ENCODE measurements around the gene PNMT. TPM values are rescaled to one million over a fixed set of nuclear protein-coding genes. Genes with fewer than 3 reads are reported as not detected.
"Not testable (repeated sequence)": the region's sequence is repeated elsewhere in the genome, so short reads cannot be mapped to it uniquely, and the experiment has no call there.

PNMT gene
- total and polyA plus RNA-seq, 2 donors, result 0.38 to 2.9 TPM

DNA sequence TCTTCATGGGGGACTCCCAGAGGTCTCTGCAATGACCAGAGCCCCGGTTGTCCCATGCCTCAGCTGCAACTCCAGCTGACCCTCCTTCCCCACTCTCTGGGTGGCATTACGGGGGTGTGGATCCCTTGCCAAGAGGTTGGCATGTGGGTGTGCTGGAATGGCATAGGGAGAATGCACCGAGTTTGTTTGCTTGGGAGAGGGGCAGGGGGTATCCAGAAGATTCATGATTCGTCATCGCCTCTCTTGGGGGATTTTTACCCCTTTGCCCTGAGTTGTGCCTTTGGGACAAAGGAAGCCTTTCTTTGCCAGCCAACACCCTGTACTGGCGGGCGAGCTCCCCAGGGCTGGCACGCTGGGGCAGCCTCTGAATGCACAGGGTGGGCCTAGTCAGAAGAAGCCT lies 38.1 kb downstream of the PNMT start:
- H3K4me1 ChIP-seq (ENCODE audit: control insufficient read depth in 2 of 2, insufficient read depth in 2 of 2, low read length in 2 of 2), result peaks cover 6 to 21% of the 10 kb centered on the region in 2 donors
- no peaks in the 10 kb centered on the region for H3K9me3 ChIP-seq (ENCODE audit: control insufficient read depth in 2 of 2, insufficient read depth in 1 of 2, low read length in 1 of 2)
- no peak for DNase-seq (ENCODE audit: low read depth in 6 of 9, low spot score in 9 of 9)
- no peak overlapping the region for H3K4me3 ChIP-seq (ENCODE audit: low read length in 2 of 2)
- no peak overlapping the region for H3K27ac ChIP-seq (ENCODE audit: low read depth in 1 of 2, low read length in 1 of 2)
- WGBS, result 96% methylated on average over 8 of the region's 8 CpGs
- H3K27me3 ChIP-seq (ENCODE audit: control insufficient read depth in 2 of 2, insufficient read depth in 1 of 2, low read length in 1 of 2), result peaks cover 3 to 17% of the 10 kb centered on the region in 2 donors
- H3K36me3 ChIP-seq (ENCODE audit: control insufficient read depth in 2 of 2, insufficient read depth in 2 of 2, low read length in 1 of 2), result no peaks in the 10 kb centered on the region

GRCh38 chr17:39706921-39707337 lies 38.7 kb downstream of the PNMT start:
- DNase-seq (ENCODE audit: low read depth in 6 of 9, low spot score in 9 of 9), result peak in 1 of 9 donors; percentile 23
- Histone ChIP-seq H3K36me3 (ENCODE audit: control insufficient read depth in 2 of 2, insufficient read depth in 2 of 2, low read length in 1 of 2) (no peaks in the 10 kb centered on the region), H3K4me3 (ENCODE audit: low read length in 2 of 2) (no peak overlapping the region), H3K4me1 (ENCODE audit: control insufficient read depth in 2 of 2, insufficient read depth in 2 of 2, low read length in 2 of 2) (peaks cover 6 to 21% of the 10 kb centered on the region in 2 donors), H3K9me3 (ENCODE audit: control insufficient read depth in 2 of 2, insufficient read depth in 1 of 2, low read length in 1 of 2) (no peaks in the 10 kb centered on the region), H3K27ac (ENCODE audit: low read depth in 1 of 2, low read length in 1 of 2) (no peak overlapping the region), H3K27me3 (ENCODE audit: control insufficient read depth in 2 of 2, insufficient read depth in 1 of 2, low read length in 1 of 2) (peaks cover 0 to 11% of the 10 kb centered on the region in 2 donors)
- WGBS, result 71% methylated on average over 7 of the region's 7 CpGs

DNA sequence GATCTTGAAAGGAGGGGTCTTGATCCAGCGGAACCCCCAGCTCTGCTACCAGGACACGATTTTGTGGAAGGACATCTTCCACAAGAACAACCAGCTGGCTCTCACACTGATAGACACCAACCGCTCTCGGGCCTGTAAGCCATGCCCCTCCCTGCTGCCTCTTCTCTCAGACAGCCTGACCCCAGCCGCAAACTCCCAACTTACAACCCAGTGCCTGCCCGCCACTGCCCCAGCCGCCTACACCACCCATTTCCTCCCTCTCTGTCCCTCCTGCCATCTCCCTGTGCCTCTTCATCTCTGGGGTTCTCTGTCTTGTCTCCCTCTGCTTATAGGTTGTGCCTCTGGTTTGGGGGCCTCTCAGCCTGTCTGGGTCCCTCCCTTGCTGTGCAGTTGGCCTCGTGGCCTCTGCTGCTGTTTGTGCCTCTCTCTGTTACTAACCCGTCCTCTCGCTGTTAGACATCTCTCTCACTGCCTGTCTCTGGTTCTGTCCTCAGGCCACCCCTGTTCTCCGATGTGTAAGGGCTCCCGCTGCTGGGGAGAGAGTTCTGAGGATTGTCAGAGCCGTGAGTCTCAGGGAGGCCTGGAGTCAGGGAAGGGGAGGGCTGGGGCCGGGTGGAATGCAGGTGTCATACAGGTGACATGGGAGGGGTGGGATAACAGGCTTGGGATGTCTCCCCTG lies 41.2 kb downstream of the PNMT start:
- DNase-seq (ENCODE audit: low read depth in 6 of 9, low spot score in 9 of 9), result no peak
- Histone ChIP-seq H3K9me3 (ENCODE audit: control insufficient read depth in 2 of 2, insufficient read depth in 1 of 2, low read length in 1 of 2) (no peaks in the 10 kb centered on the region), H3K27ac (ENCODE audit: low read depth in 1 of 2, low read length in 1 of 2) (no peak overlapping the region), H3K36me3 (ENCODE audit: control insufficient read depth in 2 of 2, insufficient read depth in 2 of 2, low read length in 1 of 2) (no peaks in the 10 kb centered on the region), H3K27me3 (ENCODE audit: control insufficient read depth in 2 of 2, insufficient read depth in 1 of 2, low read length in 1 of 2) (no peaks in the 10 kb centered on the region), H3K4me1 (ENCODE audit: control insufficient read depth in 2 of 2, insufficient read depth in 2 of 2, low read length in 2 of 2) (peaks cover 6 to 19% of the 10 kb centered on the region in 2 donors), H3K4me3 (ENCODE audit: low read length in 2 of 2) (no peak overlapping the region)
- 98% methylated on average over 14 of the region's 14 CpGs for WGBS

DNA sequence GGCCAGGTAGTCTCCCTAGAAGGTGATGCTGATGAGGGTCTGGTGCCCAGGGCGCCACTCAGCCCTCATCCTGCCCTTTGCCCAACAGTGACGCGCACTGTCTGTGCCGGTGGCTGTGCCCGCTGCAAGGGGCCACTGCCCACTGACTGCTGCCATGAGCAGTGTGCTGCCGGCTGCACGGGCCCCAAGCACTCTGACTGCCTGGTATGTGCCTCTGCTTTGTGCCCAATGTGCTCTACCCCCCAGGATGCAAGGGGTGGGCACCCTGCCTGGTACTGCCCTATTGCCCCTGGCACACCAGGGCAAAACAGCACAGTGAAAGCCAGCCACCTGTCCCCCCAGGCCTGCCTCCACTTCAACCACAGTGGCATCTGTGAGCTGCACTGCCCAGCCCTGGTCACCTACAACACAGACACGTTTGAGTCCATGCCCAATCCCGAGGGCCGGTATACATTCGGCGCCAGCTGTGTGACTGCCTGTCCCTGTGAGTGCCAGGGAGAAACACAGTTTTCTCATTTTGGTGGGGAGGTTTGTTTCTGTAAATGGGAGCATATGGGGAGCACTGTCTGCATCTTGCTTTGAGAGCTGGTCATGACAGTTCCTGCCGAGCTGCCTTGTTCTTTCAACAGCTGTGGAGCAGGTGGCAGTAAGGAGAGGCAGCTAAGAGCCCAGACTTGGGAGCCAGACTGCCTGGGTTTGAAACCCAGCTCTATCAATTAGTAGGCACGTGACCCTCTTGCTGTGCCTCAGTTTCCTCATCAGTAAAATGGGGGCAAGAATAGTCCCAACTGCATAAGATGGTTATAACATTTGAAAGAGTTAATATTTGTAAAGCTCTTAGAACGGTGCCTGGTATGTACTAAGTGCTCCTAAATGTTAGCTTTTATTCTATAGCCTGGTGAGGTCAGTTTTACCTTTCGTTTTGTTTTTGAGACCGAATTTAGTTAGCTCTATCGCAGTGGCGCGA lies 42.0 kb downstream of the PNMT start:
- Histone ChIP-seq H3K27me3 (ENCODE audit: control insufficient read depth in 2 of 2, insufficient read depth in 1 of 2, low read length in 1 of 2) (no peaks in the 10 kb centered on the region), H3K27ac (ENCODE audit: low read depth in 1 of 2, low read length in 1 of 2) (no peak overlapping the region), H3K4me3 (ENCODE audit: low read length in 2 of 2) (no peak overlapping the region), H3K4me1 (ENCODE audit: control insufficient read depth in 2 of 2, insufficient read depth in 2 of 2, low read length in 2 of 2) (peaks cover 6 to 19% of the 10 kb centered on the region in 2 donors), H3K36me3 (ENCODE audit: control insufficient read depth in 2 of 2, insufficient read depth in 2 of 2, low read length in 1 of 2) (no peaks in the 10 kb centered on the region), H3K9me3 (ENCODE audit: control insufficient read depth in 2 of 2, insufficient read depth in 1 of 2, low read length in 1 of 2) (no peaks in the 10 kb centered on the region)
- 96% methylated on average over 20 of the region's 20 CpGs for WGBS
- DNase-seq (ENCODE audit: low read depth in 6 of 9, low spot score in 9 of 9), result peak in 2 of 9 donors; percentile 25 to 35

DNA sequence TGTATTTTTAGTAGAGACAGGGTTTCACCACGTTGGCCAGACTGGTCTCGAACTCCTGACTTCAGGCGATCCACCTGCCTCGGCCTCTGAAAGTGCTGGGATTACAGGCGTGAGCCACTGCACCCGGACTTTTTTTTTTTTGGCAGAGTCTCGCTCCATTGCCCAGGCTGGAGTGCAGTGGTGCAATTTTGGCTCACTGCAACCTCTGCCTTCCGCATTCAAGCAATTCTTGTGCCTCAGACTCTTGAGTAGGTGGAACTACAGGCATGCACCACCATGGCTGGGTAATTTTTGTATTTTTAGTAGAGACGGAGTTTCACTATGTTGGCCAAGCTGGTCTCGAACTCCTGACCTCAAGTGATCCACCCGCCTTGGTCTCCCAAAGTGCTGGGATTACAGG lies 42.8 kb downstream of the PNMT start:
- H3K27me3 ChIP-seq (ENCODE audit: control insufficient read depth in 2 of 2, insufficient read depth in 1 of 2, low read length in 1 of 2); H3K36me3 ChIP-seq (ENCODE audit: control insufficient read depth in 2 of 2, insufficient read depth in 2 of 2, low read length in 1 of 2); H3K4me3 ChIP-seq (ENCODE audit: low read length in 2 of 2); H3K27ac ChIP-seq (ENCODE audit: low read depth in 1 of 2, low read length in 1 of 2); H3K9me3 ChIP-seq (ENCODE audit: control insufficient read depth in 2 of 2, insufficient read depth in 1 of 2, low read length in 1 of 2); DNase-seq (ENCODE audit: low read depth in 6 of 9, low spot score in 9 of 9): not testable (repeated sequence)
- WGBS, result 95% methylated on average over 11 of the region's 11 CpGs
- peaks cover 6 to 19% of the 10 kb centered on the region in 2 donors for H3K4me1 ChIP-seq (ENCODE audit: control insufficient read depth in 2 of 2, insufficient read depth in 2 of 2, low read length in 2 of 2)

DNA sequence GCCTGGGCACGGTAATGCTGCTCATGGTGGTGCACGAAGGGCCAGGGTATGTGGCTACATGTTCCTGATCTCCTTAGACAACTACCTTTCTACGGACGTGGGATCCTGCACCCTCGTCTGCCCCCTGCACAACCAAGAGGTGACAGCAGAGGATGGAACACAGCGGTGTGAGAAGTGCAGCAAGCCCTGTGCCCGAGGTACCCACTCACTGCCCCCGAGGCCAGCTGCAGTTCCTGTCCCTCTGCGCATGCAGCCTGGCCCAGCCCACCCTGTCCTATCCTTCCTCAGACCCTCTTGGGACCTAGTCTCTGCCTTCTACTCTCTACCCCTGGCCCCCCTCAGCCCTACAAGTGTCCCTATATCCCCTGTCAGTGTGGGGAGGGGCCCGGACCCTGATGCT lies 43.6 kb downstream of the PNMT start:
- 97% methylated on average over 10 of the region's 10 CpGs for WGBS
- H3K4me3 ChIP-seq (ENCODE audit: low read length in 2 of 2), result no peak overlapping the region
- no peak for DNase-seq (ENCODE audit: low read depth in 6 of 9, low spot score in 9 of 9)
- no peak overlapping the region for H3K27ac ChIP-seq (ENCODE audit: low read depth in 1 of 2, low read length in 1 of 2)
- H3K36me3 ChIP-seq (ENCODE audit: control insufficient read depth in 2 of 2, insufficient read depth in 2 of 2, low read length in 1 of 2), result no peaks in the 10 kb centered on the region
- H3K4me1 ChIP-seq (ENCODE audit: control insufficient read depth in 2 of 2, insufficient read depth in 2 of 2, low read length in 2 of 2), result peaks cover 6 to 17% of the 10 kb centered on the region in 2 donors
- no peaks in the 10 kb centered on the region for H3K9me3 ChIP-seq (ENCODE audit: control insufficient read depth in 2 of 2, insufficient read depth in 1 of 2, low read length in 1 of 2)
- H3K27me3 ChIP-seq (ENCODE audit: control insufficient read depth in 2 of 2, insufficient read depth in 1 of 2, low read length in 1 of 2), result no peaks in the 10 kb centered on the region

- DNase-seq (ENCODE audit: low read depth in 6 of 9, low spot score in 9 of 9), result no peak
- Histone ChIP-seq H3K9me3 (ENCODE audit: control insufficient read depth in 2 of 2, insufficient read depth in 1 of 2, low read length in 1 of 2) (no peaks in the 10 kb centered on the region), H3K27ac (ENCODE audit: low read depth in 1 of 2, low read length in 1 of 2) (no peak overlapping the region), H3K4me1 (ENCODE audit: control insufficient read depth in 2 of 2, insufficient read depth in 2 of 2, low read length in 2 of 2) (peaks cover 0 to 9% of the 10 kb centered on the region in 2 donors), H3K36me3 (ENCODE audit: control insufficient read depth in 2 of 2, insufficient read depth in 2 of 2, low read length in 1 of 2) (no peaks in the 10 kb centered on the region), H3K27me3 (ENCODE audit: control insufficient read depth in 2 of 2, insufficient read depth in 1 of 2, low read length in 1 of 2) (no peaks in the 10 kb centered on the region), H3K4me3 (ENCODE audit: low read length in 2 of 2) (no peak overlapping the region)
- 97% methylated on average over 4 of the region's 4 CpGs for WGBS
These were observed 46.0 kb downstream of the PNMT start for GRCh38 chr17:39714234-39714633.

DNA sequence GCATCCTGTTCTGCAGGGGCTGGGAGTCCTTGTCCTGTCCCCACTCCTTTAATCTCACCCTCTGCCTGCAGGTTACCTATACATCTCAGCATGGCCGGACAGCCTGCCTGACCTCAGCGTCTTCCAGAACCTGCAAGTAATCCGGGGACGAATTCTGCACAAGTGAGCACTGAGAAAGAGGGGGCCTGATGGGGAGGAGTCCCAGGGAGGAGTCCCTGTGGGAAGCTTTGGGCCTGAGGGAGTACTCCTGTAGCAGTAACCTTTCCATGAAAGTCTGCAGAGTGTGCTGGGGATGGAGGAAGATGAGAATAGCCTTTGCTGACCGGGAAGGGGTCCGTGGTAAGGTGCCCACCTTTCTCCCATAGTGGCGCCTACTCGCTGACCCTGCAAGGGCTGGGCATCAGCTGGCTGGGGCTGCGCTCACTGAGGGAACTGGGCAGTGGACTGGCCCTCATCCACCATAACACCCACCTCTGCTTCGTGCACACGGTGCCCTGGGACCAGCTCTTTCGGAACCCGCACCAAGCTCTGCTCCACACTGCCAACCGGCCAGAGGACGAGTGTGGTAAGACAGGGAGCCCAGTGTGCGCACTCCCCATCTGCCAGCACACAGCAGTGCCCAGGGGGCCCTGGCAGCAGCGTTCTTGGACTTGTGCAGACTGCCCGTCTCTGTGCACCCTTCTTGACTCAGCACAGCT lies 47.3 kb downstream of the PNMT start:
- H3K4me3 ChIP-seq (ENCODE audit: low read length in 2 of 2), result no peak overlapping the region
- H3K4me1 ChIP-seq (ENCODE audit: control insufficient read depth in 2 of 2, insufficient read depth in 2 of 2, low read length in 2 of 2), result peaks cover 0 to under 1% of the 10 kb centered on the region in 2 donors
- no peak overlapping the region for H3K27ac ChIP-seq (ENCODE audit: low read depth in 1 of 2, low read length in 1 of 2)
- no peaks in the 10 kb centered on the region for H3K27me3 ChIP-seq (ENCODE audit: control insufficient read depth in 2 of 2, insufficient read depth in 1 of 2, low read length in 1 of 2)
- DNase-seq (ENCODE audit: low read depth in 6 of 9, low spot score in 9 of 9), result no peak
- 98% methylated on average over 18 of the region's 18 CpGs for WGBS
- H3K9me3 ChIP-seq (ENCODE audit: control insufficient read depth in 2 of 2, insufficient read depth in 1 of 2, low read length in 1 of 2), result no peaks in the 10 kb centered on the region
- no peaks in the 10 kb centered on the region for H3K36me3 ChIP-seq (ENCODE audit: control insufficient read depth in 2 of 2, insufficient read depth in 2 of 2, low read length in 1 of 2)

Measured in thymus (tissue), 11 donors.